ENCODE data around the gene TOR1B. TPM values are rescaled to one million over a fixed set of nuclear protein-coding genes. Genes with fewer than 3 reads are reported as not detected.

The TOR1B gene
- total RNA-seq = 43.3 TPM

GRCh38 chr9:129802833-129803675 lies at the start of gene TOR1B:
TOR1B (plus strand) TSS chr9:129803184; CDS start chr9:129803213, 29 bp downstream.

GRCh38 chr9:129823935-129824601 lies 21.1 kb downstream of the TOR1B start, which contains the start of gene TOR1A:
TOR1A (minus strand) TSS chr9:129824136; CDS start chr9:129824085, 51 bp downstream.

GRCh38 chr9:129835128-129835859 lies 32.3 kb downstream of the TOR1B start, which contains the start of the genes C9orf78 and USP20:
C9orf78 (minus strand) TSS chr9:129835275; CDS start chr9:129835221, 54 bp downstream.
USP20 (plus strand) TSS chr9:129835458; CDS start chr9:129852556, 17,098 bp downstream.

Other genes with a start within 250 kb of the TOR1B start
- 0.71 TPM for gene C9orf50, start 182.1 kb upstream of the TOR1B start, total RNA-seq
- 13.7 TPM for gene NTMT1, start 177.0 kb upstream of the TOR1B start, total RNA-seq
- 22.5 TPM for gene ASB6, start 161.0 kb upstream of the TOR1B start, total RNA-seq
- gene PRRX2, start 137.5 kb upstream of the TOR1B start, total RNA-seq = 7.9 TPM
- 8.9 TPM for gene PTGES, start 50.1 kb upstream of the TOR1B start, total RNA-seq
- 33.4 TPM for gene TOR1A, start 21.0 kb downstream of the TOR1B start, total RNA-seq
- 57.0 TPM for gene C9orf78, start 32.1 kb downstream of the TOR1B start, total RNA-seq
- 20.7 TPM for gene USP20, start 32.3 kb downstream of the TOR1B start, total RNA-seq
- gene FNBP1, start 240.0 kb downstream of the TOR1B start, total RNA-seq = 62.3 TPM

Measured in camera-type eye (tissue), 1 donor.